ENCODE data around the gene FCGR3A.
"Not testable (repeated sequence)": the region's sequence is repeated elsewhere in the genome, so short reads cannot be mapped to it uniquely, and the experiment has no call there.

Gene FCGR3A

GRCh38 chr1:161549652-161550051 lies at the start of gene FCGR3A:
Gene FCGR3A (minus strand): TSS chr1:161549818. CDS start chr1:161549736, 82 bp downstream.
- DNase-seq (ENCODE audit: low spot score), result no peak

- DNase-seq (ENCODE audit: low spot score), result not testable (repeated sequence)
These were observed 47.5 kb upstream of the FCGR3A start for GRCh38 chr1:161597077-161597476.

DNA sequence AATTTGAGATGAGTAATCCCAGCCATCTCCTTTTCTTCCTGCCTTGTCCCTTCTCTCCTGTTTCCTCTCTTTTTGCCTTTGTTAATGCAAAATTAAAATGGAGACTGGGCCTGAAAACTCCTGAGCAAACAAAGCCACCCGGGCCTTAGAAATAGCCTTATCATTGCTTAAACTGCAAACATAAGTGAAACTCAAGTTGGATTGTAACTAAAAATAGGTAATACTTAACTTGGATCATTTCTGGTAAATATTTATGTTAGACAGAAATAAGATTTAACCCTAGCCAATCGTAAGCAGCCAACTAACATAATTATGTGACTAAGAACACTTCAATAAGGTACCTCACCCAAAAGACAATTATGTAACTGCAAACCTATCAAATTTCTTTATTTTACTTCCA lies 46.0 kb upstream of the FCGR3A start:
- not testable (repeated sequence) for DNase-seq (ENCODE audit: low spot score)

GRCh38 chr1:161595173-161595572 lies 45.6 kb upstream of the FCGR3A start:
- not testable (repeated sequence) for DNase-seq (ENCODE audit: low spot score)

GRCh38 chr1:161594269-161594984 lies 44.8 kb upstream of the FCGR3A start:
- DNase-seq (ENCODE audit: low spot score), result not testable (repeated sequence)

GRCh38 chr1:161593092-161593755 lies 43.6 kb upstream of the FCGR3A start:
- not testable (repeated sequence) for DNase-seq (ENCODE audit: low spot score)

DNA sequence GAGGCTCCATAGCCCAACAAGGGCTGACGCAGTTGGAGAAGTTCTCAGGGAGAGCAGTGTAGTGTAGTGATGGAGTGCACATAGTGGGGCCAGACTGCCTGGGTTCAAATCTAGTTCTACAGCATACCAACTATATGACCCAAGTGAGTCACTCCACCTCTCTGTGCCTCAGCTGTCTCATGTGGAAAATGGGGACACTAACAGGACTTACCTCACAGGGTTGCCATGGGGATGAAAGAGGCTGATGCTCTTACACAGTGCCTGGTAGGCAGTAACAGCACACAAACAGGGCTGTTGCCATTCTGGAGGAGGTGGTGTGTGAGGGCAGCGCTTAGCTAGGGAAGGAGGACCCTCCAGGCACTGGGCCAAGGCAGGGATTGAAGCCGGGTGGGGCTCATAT lies 43.0 kb upstream of the FCGR3A start:
- DNase-seq (ENCODE audit: low spot score), result not testable (repeated sequence)

DNA sequence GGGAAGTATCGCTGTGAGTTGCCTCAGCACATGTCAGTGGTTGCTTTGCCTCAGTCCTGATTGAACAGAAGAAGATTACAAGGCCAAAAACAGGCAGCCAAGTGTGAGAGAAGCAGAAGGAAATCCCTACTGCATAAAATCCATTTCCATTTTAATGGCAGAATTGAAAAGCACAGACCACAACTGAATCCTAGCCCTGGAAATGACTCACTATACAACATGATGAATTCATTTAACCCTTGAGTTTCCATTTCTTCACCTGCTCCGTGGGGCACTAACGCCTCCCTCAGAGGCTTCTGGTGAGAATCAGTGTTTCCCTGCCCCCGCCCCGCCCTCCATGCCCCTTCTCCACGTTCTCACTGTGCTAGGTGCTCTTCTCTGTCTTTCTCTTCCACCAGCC lies 40.3 kb upstream of the FCGR3A start:
- DNase-seq (ENCODE audit: low spot score), result not testable (repeated sequence)

DNA sequence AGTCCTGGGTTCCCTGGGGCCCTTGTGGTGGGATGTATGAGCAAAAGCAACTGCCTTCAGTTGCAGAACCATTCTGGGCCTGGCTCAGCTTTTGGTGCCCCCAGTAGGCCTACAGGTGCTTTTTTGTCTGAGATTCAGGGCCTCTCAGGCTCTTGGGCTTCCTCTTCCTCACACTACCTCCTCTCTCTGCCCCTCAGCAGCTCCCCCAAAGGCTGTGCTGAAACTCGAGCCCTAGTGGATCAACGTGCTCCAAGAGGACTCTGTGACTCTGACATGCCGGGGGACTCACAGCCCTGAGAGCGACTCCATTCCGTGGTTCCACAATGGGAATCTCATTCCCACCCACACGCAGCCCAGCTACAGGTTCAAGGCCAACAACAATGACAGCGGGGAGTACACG lies 39.7 kb upstream of the FCGR3A start:
- DNase-seq (ENCODE audit: low spot score), result not testable (repeated sequence)

DNA sequence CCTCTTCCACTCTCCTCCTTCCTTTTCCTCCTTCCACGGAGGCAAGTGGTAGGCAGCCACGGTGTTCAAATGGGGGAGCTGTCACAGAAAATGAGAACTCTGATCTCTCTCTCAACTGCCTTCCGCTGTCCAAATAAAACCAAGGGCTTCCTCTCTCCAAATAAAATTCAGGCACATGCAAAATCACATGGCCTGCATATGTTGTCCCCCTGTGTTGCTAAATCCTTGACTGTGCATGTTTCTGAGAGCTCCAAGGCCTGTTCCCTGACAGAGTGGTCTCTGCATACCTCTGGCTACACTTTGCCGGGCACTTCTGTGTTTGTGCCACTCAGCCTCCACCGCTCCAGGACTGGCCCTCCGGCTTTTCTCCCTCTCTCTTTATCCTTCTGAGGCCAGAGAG lies 39.0 kb upstream of the FCGR3A start:
- not testable (repeated sequence) for DNase-seq (ENCODE audit: low spot score)

GRCh38 chr1:161582882-161583281 lies 33.3 kb upstream of the FCGR3A start:
- not testable (repeated sequence) for DNase-seq (ENCODE audit: low spot score)

GRCh38 chr1:161580879-161581537 lies 31.4 kb upstream of the FCGR3A start:
- DNase-seq (ENCODE audit: low spot score), result not testable (repeated sequence)

DNA sequence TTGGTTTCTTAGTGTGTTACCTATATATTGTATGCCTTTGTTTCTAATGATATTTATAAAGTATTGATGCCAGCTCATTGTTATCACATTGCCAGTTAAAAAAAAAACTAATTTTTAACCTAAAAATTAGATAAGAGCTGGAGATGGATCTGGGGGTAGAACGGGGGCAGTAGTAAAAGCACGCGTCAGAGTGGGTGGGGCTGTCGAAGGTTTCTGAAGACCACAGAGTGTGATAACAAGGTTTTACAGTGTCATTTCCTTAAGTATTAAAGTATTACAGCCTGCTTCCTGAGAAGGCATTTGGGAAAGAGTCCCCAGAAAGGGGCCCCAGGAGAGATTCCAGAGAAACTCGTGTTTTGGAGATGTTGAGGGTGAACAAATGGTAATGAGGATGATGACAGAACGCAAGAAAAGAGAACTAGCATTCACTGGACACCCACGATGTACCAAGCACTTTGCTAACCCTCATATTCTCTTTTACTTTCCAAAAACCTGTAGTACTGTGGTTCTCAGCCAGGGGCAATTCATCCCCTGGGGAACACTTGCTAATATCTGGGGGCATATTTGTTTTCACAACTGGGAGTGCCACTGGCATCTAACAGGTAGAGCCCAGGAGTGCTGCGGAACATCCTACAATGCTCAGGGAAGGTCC lies 30.4 kb upstream of the FCGR3A start:
- DNase-seq (ENCODE audit: low spot score), result not testable (repeated sequence)

- not testable (repeated sequence) for DNase-seq (ENCODE audit: low spot score)
These were observed 27.1 kb upstream of the FCGR3A start for GRCh38 chr1:161576676-161577075.

DNA sequence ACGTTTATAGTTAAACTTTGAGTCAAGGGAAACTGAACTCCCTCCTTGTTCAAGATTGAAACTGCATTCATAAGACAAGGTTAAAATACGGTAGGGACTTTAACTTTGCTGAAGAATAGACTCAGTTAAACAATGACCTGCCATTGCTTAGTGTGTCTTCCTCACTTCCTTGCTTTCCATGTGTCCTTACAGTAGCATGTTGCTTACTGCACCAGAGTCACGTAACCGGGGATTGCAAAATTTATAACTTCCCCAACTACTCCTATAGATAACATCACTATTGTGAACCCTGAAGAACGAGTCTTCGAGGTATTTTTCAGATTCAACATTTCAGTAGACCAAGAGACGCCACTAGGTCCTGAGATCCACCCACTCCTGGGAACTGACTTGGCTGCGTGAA lies 22.1 kb upstream of the FCGR3A start:
- DNase-seq (ENCODE audit: low spot score), result not testable (repeated sequence)

GRCh38 chr1:161566602-161566960 lies 17.0 kb upstream of the FCGR3A start:
- DNase-seq (ENCODE audit: low spot score), result not testable (repeated sequence)

GRCh38 chr1:161563522-161563921 lies 13.9 kb upstream of the FCGR3A start:
- not testable (repeated sequence) for DNase-seq (ENCODE audit: low spot score)

- DNase-seq (ENCODE audit: low spot score), result not testable (repeated sequence)
These were observed 12.8 kb upstream of the FCGR3A start for GRCh38 chr1:161562441-161562840.

- not testable (repeated sequence) for DNase-seq (ENCODE audit: low spot score)
These were observed 11.5 kb upstream of the FCGR3A start for GRCh38 chr1:161560960-161561715.

GRCh38 chr1:161557506-161558450 lies 8.2 kb upstream of the FCGR3A start:
- not testable (repeated sequence) for DNase-seq (ENCODE audit: low spot score)
